ENCODE measurements around the gene PYDC1. TPM values are rescaled to one million over a fixed set of nuclear protein-coding genes. Genes with fewer than 3 reads are reported as not detected.
A peak's percentile ranks its signal among the peaks of the same experiment; 100 is the strongest.

PYDC1 gene
- total and polyA plus RNA-seq, 2 donors (not counting 1 experiment from before 2014, with no cell fraction given): not detected

GRCh38 chr16:31243734-31244670 is 27.1 kb upstream of the PYDC1 start:
- no peak overlapping the region for H3K4me2 ChIP-seq (ENCODE audit: extremely low read depth, insufficient read depth, low read length)
- H3K36me3 ChIP-seq (ENCODE audit: control insufficient read depth, insufficient read depth, low read length): no peaks in the 10 kb centered on the region
- no peak overlapping the region for H2AFZ ChIP-seq (ENCODE audit: low read length)
- no peaks in the 10 kb centered on the region for H3K9me3 ChIP-seq (ENCODE audit: control insufficient read depth, insufficient read depth, low read depth, low read length)
- no peaks in the 10 kb centered on the region for H4K20me1 ChIP-seq (ENCODE audit: control insufficient read depth, extremely low read depth, insufficient read depth, low read length)
- no peak for DNase-seq (ENCODE audit: low read depth in 2 of 2)
- no peaks in the 10 kb centered on the region for H3K27me3 ChIP-seq (ENCODE audit: control insufficient read depth, insufficient read depth, low read length)
- H3K27ac ChIP-seq (ENCODE audit: insufficient read depth, low read length): no peak overlapping the region
- H3K9ac ChIP-seq (ENCODE audit: insufficient read depth, low read length): no peak overlapping the region
- no peak overlapping the region for H3K4me3 ChIP-seq (replicated peaks in 1 of 4; ENCODE audit: control extremely low read depth in 1 of 4, insufficient read depth in 1 of 4, low read depth in 3 of 4, low read length in 4 of 4)
- H3K79me2 ChIP-seq (ENCODE audit: control insufficient read depth, insufficient read depth, low read length): no peaks in the 10 kb centered on the region
- no peaks in the 10 kb centered on the region for H3K4me1 ChIP-seq (ENCODE audit: control insufficient read depth, extremely low read depth, insufficient read depth, low read length)
- TF ChIP-seq EZH2 (IDR thresholded peaks at IDR 0.05; ENCODE audit: low read length, missing control alignments): no peak
- TF ChIP-seq CTCF (conservative IDR thresholded peaks at IDR 0.05 in 1 of 2, IDR thresholded peaks at IDR 0.05 in 1 of 2; ENCODE audit: low read depth in 1 of 2, low read length in 2 of 2): no peak

- no peak overlapping the region for H2AFZ ChIP-seq (ENCODE audit: low read length)
Measured at GRCh38 chr16:31242206-31242605, 25.3 kb upstream of the PYDC1 start.

More at GRCh38 chr16:31242206-31242605, 25.3 kb upstream of the PYDC1 start:
- Histone ChIP-seq H3K36me3 (ENCODE audit: control insufficient read depth, insufficient read depth, low read length) (no peaks in the 10 kb centered on the region), H3K4me1 (ENCODE audit: control insufficient read depth, extremely low read depth, insufficient read depth, low read length) (no peaks in the 10 kb centered on the region), H3K79me2 (ENCODE audit: control insufficient read depth, insufficient read depth, low read length) (no peaks in the 10 kb centered on the region), H3K27me3 (ENCODE audit: control insufficient read depth, insufficient read depth, low read length) (no peaks in the 10 kb centered on the region), H3K4me2 (ENCODE audit: extremely low read depth, insufficient read depth, low read length) (no peak overlapping the region), H4K20me1 (ENCODE audit: control insufficient read depth, extremely low read depth, insufficient read depth, low read length) (no peaks in the 10 kb centered on the region), H3K4me3 (replicated peaks in 1 of 4; ENCODE audit: control extremely low read depth in 1 of 4, insufficient read depth in 1 of 4, low read depth in 3 of 4, low read length in 4 of 4) (no peak overlapping the region), H3K9me3 (ENCODE audit: control insufficient read depth, insufficient read depth, low read depth, low read length) (no peaks in the 10 kb centered on the region), H3K27ac (ENCODE audit: insufficient read depth, low read length) (no peak overlapping the region), H3K9ac (ENCODE audit: insufficient read depth, low read length) (no peak overlapping the region)
- TF ChIP-seq EZH2 (IDR thresholded peaks at IDR 0.05; ENCODE audit: low read length, missing control alignments) (no peak), CTCF (conservative IDR thresholded peaks at IDR 0.05 in 1 of 2, IDR thresholded peaks at IDR 0.05 in 1 of 2; ENCODE audit: low read depth in 1 of 2, low read length in 2 of 2) (no peak)
- DNase-seq (ENCODE audit: low read depth in 2 of 2): peak in 1 of 2 donors; percentile 1
